Retina (tissue), 1 donor: ENCODE results near the gene CHML.

Experiments used
- DNase-seq: peaks from one replicate; pipeline ENCODE4 v3.0.0-alpha.2; 2016

Gene CHML

GRCh38 chr1:241645199-241645598, 5.0 kb upstream of the CHML start:
- DNase-seq = no peak

- DNase-seq = no peak
Observed at GRCh38 chr1:241644259-241644658, 4.1 kb upstream of the CHML start.

- DNase-seq = no peak
Observed at GRCh38 chr1:241642593-241642944, 2.4 kb upstream of the CHML start.

GRCh38 chr1:241641773-241642592, 1.8 kb upstream of the CHML start:
- no peak for DNase-seq

- DNase-seq = no peak
Observed at GRCh38 chr1:241640867-241641622, 876 bp upstream of the CHML start.

GRCh38 chr1:241639623-241640148, 483 bp downstream of the CHML start:
- peak; percentile 78 for DNase-seq

GRCh38 chr1:241638909-241639622, 1.1 kb downstream of the CHML start:
- no peak for DNase-seq

- DNase-seq = no peak
Observed at GRCh38 chr1:241638099-241638682, 2.0 kb downstream of the CHML start.

- no peak for DNase-seq
Observed at GRCh38 chr1:241637604-241638003, 2.6 kb downstream of the CHML start.

GRCh38 chr1:241637046-241637590, 3.1 kb downstream of the CHML start:
- no peak for DNase-seq

GRCh38 chr1:241636291-241636690, 3.9 kb downstream of the CHML start:
- DNase-seq = no peak

GRCh38 chr1:241635556-241636152, 4.5 kb downstream of the CHML start:
- DNase-seq = no peak

GRCh38 chr1:241632987-241633386, 7.2 kb downstream of the CHML start:
- no peak for DNase-seq

- no peak for DNase-seq
Observed at GRCh38 chr1:241631674-241632073, 8.5 kb downstream of the CHML start.

GRCh38 chr1:241630899-241631298, 9.3 kb downstream of the CHML start:
- DNase-seq = no peak

GRCh38 chr1:241630476-241630875, 9.7 kb downstream of the CHML start:
- DNase-seq = no peak

GRCh38 chr1:241630005-241630404, 10.2 kb downstream of the CHML start:
- DNase-seq = no peak

GRCh38 chr1:241627453-241628259, 12.5 kb downstream of the CHML start:
- no peak for DNase-seq

- DNase-seq = no peak
Observed at GRCh38 chr1:241624935-241625334, 15.2 kb downstream of the CHML start.

- DNase-seq = no peak
Observed at GRCh38 chr1:241622669-241623068, 17.5 kb downstream of the CHML start.

- DNase-seq = no peak
Observed at GRCh38 chr1:241617426-241617825, 22.7 kb downstream of the CHML start.
